A549 (cell line): ENCODE measurements around the gene DDX52.

Experiments used
- EHMT2 ChIP-seq: fragments of 200-600 bp; sonication (generic); IDR thresholded peaks from 2 replicates; pipeline ENCODE4 v1.6.1; 2016; ENCODE audit warnings: antibody characterized with exemption, low read depth, mild to moderate bottlenecking, moderate library complexity
- EP300 ChIP-seq, 2 experiments: fragments of >200 bp; sonication (Bioruptor Twin); formaldehyde crosslinking; IDR thresholded peaks; 2 replicates in 1 of 2; 3 replicates in 1 of 2; pipeline ENCODE4 v1.6.1; 2016 to 2017
- HDAC2 ChIP-seq: fragments of 200-600 bp; sonication (generic); IDR thresholded peaks from 2 replicates; pipeline ENCODE4 v1.6.1; 2016
- MYC ChIP-seq: IDR thresholded peaks from 2 replicates; pipeline ENCODE4 v1.6.1; 2012; ENCODE audit warnings: mild to moderate bottlenecking, inconsistent platforms, low read length, improper control_type of control experiment, borderline replicate concordance
- POLR2A ChIP-seq: IDR thresholded peaks from 2 replicates; pipeline ENCODE4 v1.6.1; 2012; ENCODE audit warnings: mild to moderate bottlenecking, low read length
- ZC3H11A ChIP-seq: fragments of 450-650 bp; IDR thresholded peaks from 2 replicates; pipeline ENCODE4 v1.6.1; 2014; ENCODE audit warnings: antibody characterized with exemption, mild to moderate bottlenecking
- TF ChIP-seq, protein P1 (sequence below): fragments of >200 bp; sonication (Bioruptor Twin); formaldehyde crosslinking; IDR thresholded peaks from 3 replicates; pipeline ENCODE4 v1.5.1; 2016

DNA sequence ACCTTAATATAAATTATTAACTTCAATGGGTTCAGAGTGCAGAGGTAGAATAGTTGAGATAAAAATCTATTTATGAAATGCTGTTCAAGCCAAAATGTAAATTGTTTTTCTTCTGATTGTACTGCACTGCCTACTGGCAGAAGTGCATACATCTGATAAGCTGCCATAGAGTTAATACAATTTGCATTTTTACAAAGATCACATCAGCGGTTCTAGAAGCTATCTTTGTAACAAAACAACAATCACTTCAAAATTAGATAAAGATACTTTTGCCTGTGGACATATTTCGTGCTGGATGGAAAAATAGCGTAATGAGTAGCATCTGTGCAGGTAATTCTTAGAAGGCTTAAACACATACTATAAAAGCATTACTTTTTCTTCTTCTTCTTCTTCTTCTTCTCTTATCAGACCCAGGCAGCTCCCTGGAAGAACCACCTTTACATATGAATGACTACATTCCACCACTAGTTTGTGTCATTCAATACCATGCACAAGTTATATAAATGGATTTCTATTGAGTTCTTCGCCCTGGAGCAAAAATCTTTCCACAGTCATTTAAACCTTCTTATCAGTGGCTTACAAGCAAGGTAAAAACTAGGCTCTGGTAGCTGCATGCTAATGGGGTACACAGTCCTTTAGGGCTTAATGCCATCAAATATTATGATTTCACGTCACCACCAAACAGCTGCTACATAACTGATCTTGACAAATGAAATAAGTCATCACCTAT lies 81.1 kb downstream of the DDX52 start:
- TF ChIP-seq EHMT2 (no peak), EP300 (IDR thresholded peaks at IDR 0.05) (no peak), ZC3H11A (no peak), MYC (no peak), POLR2A (no peak), HDAC2 (no peak)
- TF ChIP-seq, protein P1, sequence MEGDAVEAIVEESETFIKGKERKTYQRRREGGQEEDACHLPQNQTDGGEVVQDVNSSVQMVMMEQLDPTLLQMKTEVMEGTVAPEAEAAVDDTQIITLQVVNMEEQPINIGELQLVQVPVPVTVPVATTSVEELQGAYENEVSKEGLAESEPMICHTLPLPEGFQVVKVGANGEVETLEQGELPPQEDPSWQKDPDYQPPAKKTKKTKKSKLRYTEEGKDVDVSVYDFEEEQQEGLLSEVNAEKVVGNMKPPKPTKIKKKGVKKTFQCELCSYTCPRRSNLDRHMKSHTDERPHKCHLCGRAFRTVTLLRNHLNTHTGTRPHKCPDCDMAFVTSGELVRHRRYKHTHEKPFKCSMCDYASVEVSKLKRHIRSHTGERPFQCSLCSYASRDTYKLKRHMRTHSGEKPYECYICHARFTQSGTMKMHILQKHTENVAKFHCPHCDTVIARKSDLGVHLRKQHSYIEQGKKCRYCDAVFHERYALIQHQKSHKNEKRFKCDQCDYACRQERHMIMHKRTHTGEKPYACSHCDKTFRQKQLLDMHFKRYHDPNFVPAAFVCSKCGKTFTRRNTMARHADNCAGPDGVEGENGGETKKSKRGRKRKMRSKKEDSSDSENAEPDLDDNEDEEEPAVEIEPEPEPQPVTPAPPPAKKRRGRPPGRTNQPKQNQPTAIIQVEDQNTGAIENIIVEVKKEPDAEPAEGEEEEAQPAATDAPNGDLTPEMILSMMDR = no peak
